ENCODE measurements around the gene LGALS13. TPM values are rescaled to one million over a fixed set of nuclear protein-coding genes. Genes with fewer than 3 reads are reported as not detected.

LGALS13 gene
- total and polyA plus RNA-seq, 5 experiments from 2014 or later, result not detected

- Mint-ChIP-seq H3K27me3 (peaks cover 22 to 38% (median 27%) of the 10 kb centered on the region in 5 donors), H3K4me1 (no peaks in the 10 kb centered on the region), H3K27ac (no peak overlapping the region), H3K36me3 (peaks cover 0 to 6% (median 5%) of the 10 kb centered on the region in 3 donors), H3K4me3 (no peak overlapping the region), H3K9me3 (peaks cover 0 to 11% (median 4%) of the 10 kb centered on the region in 9 donors)
- ATAC-seq, result no peak
- POLR2A ChIA-PET, result no interaction called here
- DNase-seq, result no peak
Measured at GRCh38 chr19:39631178-39631577, 28.9 kb downstream of the LGALS13 start.

- Mint-ChIP-seq H3K27me3 (peaks cover 22 to 38% (median 27%) of the 10 kb centered on the region in 5 donors), H3K9me3 (peaks cover 0 to 11% (median 6%) of the 10 kb centered on the region in 9 donors), H3K4me1 (no peaks in the 10 kb centered on the region), H3K4me3 (no peak overlapping the region), H3K36me3 (peaks cover 0 to 6% (median 5%) of the 10 kb centered on the region in 3 donors), H3K27ac (no peak overlapping the region)
- POLR2A ChIA-PET, result no interaction called here
- no peak for DNase-seq
- ATAC-seq, result no peak
Measured at GRCh38 chr19:39631626-39632025, 29.3 kb downstream of the LGALS13 start.

GRCh38 chr19:39637891-39638290, 35.6 kb downstream of the LGALS13 start:
- ATAC-seq, result no peak
- H3K36me3 Mint-ChIP-seq, result peaks cover 0 to 17% (median 5%) of the 10 kb centered on the region in 3 donors
- H3K27me3 Mint-ChIP-seq, result peaks cover 58 to 98% (median 67%) of the 10 kb centered on the region in 5 donors
- H3K9me3 Mint-ChIP-seq, result peaks cover 0 to 11% (median 6%) of the 10 kb centered on the region in 9 donors
- H3K4me1 Mint-ChIP-seq, result no peaks in the 10 kb centered on the region
- no peak overlapping the region for H3K27ac Mint-ChIP-seq
- H3K4me3 Mint-ChIP-seq, result no peak overlapping the region
- POLR2A ChIA-PET, result no interaction called here
- DNase-seq, result no peak

GRCh38 chr19:39641773-39642172, 39.4 kb downstream of the LGALS13 start:
- peaks cover 54 to 95% (median 63%) of the 10 kb centered on the region in 5 donors for H3K27me3 Mint-ChIP-seq
- peaks cover 0 to 15% (median 0%) of the 10 kb centered on the region in 3 donors for H3K36me3 Mint-ChIP-seq
- ATAC-seq (no peak), DNase-seq (no peak)
- POLR2A ChIA-PET, result no interaction called here
- peaks cover 0 to 10% (median 0%) of the 10 kb centered on the region in 9 donors for H3K9me3 Mint-ChIP-seq
- no peak overlapping the region for H3K27ac Mint-ChIP-seq
- H3K4me3 Mint-ChIP-seq, result no peak overlapping the region
- H3K4me1 Mint-ChIP-seq, result no peaks in the 10 kb centered on the region

- no peak for DNase-seq
- ATAC-seq, result no peak
- H3K4me3 Mint-ChIP-seq, result no peak overlapping the region
- H3K4me1 Mint-ChIP-seq, result no peaks in the 10 kb centered on the region
- peaks cover 0 to 5% (median 0%) of the 10 kb centered on the region in 3 donors for H3K36me3 Mint-ChIP-seq
- POLR2A ChIA-PET, result no interaction called here
- H3K27ac Mint-ChIP-seq, result no peak overlapping the region
- H3K9me3 Mint-ChIP-seq, result peaks cover 0 to 10% (median 0%) of the 10 kb centered on the region in 9 donors
- peaks cover 50 to 95% (median 64%) of the 10 kb centered on the region in 5 donors for H3K27me3 Mint-ChIP-seq
Measured at GRCh38 chr19:39643591-39643990, 41.3 kb downstream of the LGALS13 start.

- no peak for ATAC-seq
- Mint-ChIP-seq H3K27ac (no peak overlapping the region), H3K4me1 (no peaks in the 10 kb centered on the region), H3K27me3 (peaks cover 44 to 92% (median 62%) of the 10 kb centered on the region in 5 donors), H3K36me3 (peaks cover 0 to 5% (median 0%) of the 10 kb centered on the region in 3 donors), H3K4me3 (no peak overlapping the region), H3K9me3 (peaks cover 0 to 10% (median 0%) of the 10 kb centered on the region in 9 donors)
- peak in 1 of 10 donors; percentile 2 for DNase-seq
- POLR2A ChIA-PET, result no interaction called here
Measured at GRCh38 chr19:39645800-39646411, 43.6 kb downstream of the LGALS13 start.

GRCh38 chr19:39647918-39648317, 45.6 kb downstream of the LGALS13 start:
- peaks cover 0 to 10% (median 0%) of the 10 kb centered on the region in 9 donors for H3K9me3 Mint-ChIP-seq
- peaks cover 0 to 5% (median 0%) of the 10 kb centered on the region in 3 donors for H3K36me3 Mint-ChIP-seq
- ATAC-seq (no peak), DNase-seq (no peak)
- POLR2A ChIA-PET, result no interaction called here
- H3K4me1 Mint-ChIP-seq, result no peaks in the 10 kb centered on the region
- peaks cover 33 to 92% (median 56%) of the 10 kb centered on the region in 5 donors for H3K27me3 Mint-ChIP-seq
- no peak overlapping the region for H3K27ac Mint-ChIP-seq
- H3K4me3 Mint-ChIP-seq, result no peak overlapping the region

GRCh38 chr19:39655613-39656012, 53.3 kb downstream of the LGALS13 start, which contains the start of gene LGALS16:
TSS of gene LGALS16 (plus strand) at chr19:39655913. CDS start at chr19:39655962, 49 bp downstream.
- Mint-ChIP-seq H3K27me3 (peaks cover 24 to 79% (median 37%) of the 10 kb centered on the region in 5 donors), H3K4me3 (no peak within 1 kb of the TSS), H3K27ac (peak within 1 kb of the TSS in 1 of 10 donors; percentile 12), H3K36me3 (no peaks in the 10 kb centered on the region), H3K9me3 (no peaks in the 10 kb centered on the region), H3K4me1 (peaks cover 0 to 2% (median 0%) of the 10 kb centered on the region in 4 donors)
- ATAC-seq (no peak), DNase-seq (no peak)
- POLR2A ChIA-PET, result no interaction called here

Other genes with a start within 250 kb of the LGALS13 start
- gene PAF1, start 211.4 kb upstream of the LGALS13 start, total RNA-seq, result 10 to 100 TPM; 44.4 to 47.4 TPM
- gene PAF1, start 211.4 kb upstream of the LGALS13 start, polyA plus RNA-seq, result 10 to 100 TPM; 30.7 to 53.0 (median 43.8) TPM
- gene MED29, start 211.1 kb upstream of the LGALS13 start, total RNA-seq, result 10 to 100 TPM; 53.8 to 59.0 TPM
- 10 to 100 TPM; 48.1 to 71.4 (median 59.6) TPM for gene MED29, start 211.1 kb upstream of the LGALS13 start, polyA plus RNA-seq
- 100 to 1,000 TPM; 184 to 188 TPM for gene ZFP36, start 195.7 kb upstream of the LGALS13 start, total RNA-seq
- 100 to 1,000 TPM in 2 of 3 donors, 10 to 100 TPM in 1; 70.4 to 137 (median 109) TPM for gene ZFP36, start 195.7 kb upstream of the LGALS13 start, polyA plus RNA-seq
- gene PLEKHG2, start 189.9 kb upstream of the LGALS13 start, total RNA-seq, result 10 to 100 TPM; 14.3 to 23.8 TPM
- 1 to 10 TPM; 4.2 to 5.0 (median 4.8) TPM for gene PLEKHG2, start 189.9 kb upstream of the LGALS13 start, polyA plus RNA-seq
- 1,000 to 10,000 TPM; 3,730 to 3,760 TPM for gene RPS16, start 166.6 kb upstream of the LGALS13 start, total RNA-seq
- gene RPS16, start 166.6 kb upstream of the LGALS13 start, polyA plus RNA-seq, result 1,000 to 10,000 TPM; 2,588 to 2,812 (median 2,742) TPM
- 100 to 1,000 TPM; 185 to 196 TPM for gene SUPT5H, start 156.9 kb upstream of the LGALS13 start, total RNA-seq
- gene SUPT5H, start 156.9 kb upstream of the LGALS13 start, polyA plus RNA-seq, result 100 to 1,000 TPM in 1 of 3 donors, 10 to 100 TPM in 2; 79.9 to 115 (median 96.6) TPM
- 10 to 100 TPM; 47.5 to 52.1 TPM for gene TIMM50, start 121.7 kb upstream of the LGALS13 start, total RNA-seq
- 10 to 100 TPM; 41.4 to 53.3 (median 44.6) TPM for gene TIMM50, start 121.7 kb upstream of the LGALS13 start, polyA plus RNA-seq
- gene DLL3, start 103.6 kb upstream of the LGALS13 start, total RNA-seq, result under 1 TPM; 0.22 to 0.36 TPM
- gene DLL3, start 103.6 kb upstream of the LGALS13 start, polyA plus RNA-seq, result 1 to 10 TPM; 1.1 to 1.9 (median 1.8) TPM
- not detected for gene SELENOV, start 87.4 kb upstream of the LGALS13 start, total RNA-seq
- not detected for gene SELENOV, start 87.4 kb upstream of the LGALS13 start, polyA plus RNA-seq
- 1 to 10 TPM; 5.9 to 7.7 TPM for gene EID2B, start 69.7 kb upstream of the LGALS13 start, total RNA-seq
- 1 to 10 TPM; 4.9 to 7.6 (median 6.4) TPM for gene EID2B, start 69.7 kb upstream of the LGALS13 start, polyA plus RNA-seq
- 10 to 100 TPM; 20.3 to 21.2 TPM for gene EID2, start 62.4 kb upstream of the LGALS13 start, total RNA-seq
- 10 to 100 TPM; 19.8 to 37.1 (median 22.1) TPM for gene EID2, start 62.4 kb upstream of the LGALS13 start, polyA plus RNA-seq
- not detected for gene LGALS16, start 53.4 kb downstream of the LGALS13 start, total RNA-seq
- gene LGALS16, start 53.4 kb downstream of the LGALS13 start, polyA plus RNA-seq, result not detected
- gene LGALS14, start 102.0 kb downstream of the LGALS13 start, total RNA-seq, result not detected
- not detected for gene LGALS14, start 102.0 kb downstream of the LGALS13 start, polyA plus RNA-seq
- not detected for gene CLC, start 135.5 kb downstream of the LGALS13 start, total RNA-seq
- gene CLC, start 135.5 kb downstream of the LGALS13 start, polyA plus RNA-seq, result not detected
- not detected for gene LEUTX, start 176.3 kb downstream of the LGALS13 start, total RNA-seq
- gene LEUTX, start 176.3 kb downstream of the LGALS13 start, polyA plus RNA-seq, result not detected
- gene DYRK1B, start 231.6 kb downstream of the LGALS13 start, total RNA-seq, result 10 to 100 TPM; 18.0 to 19.7 TPM
- gene DYRK1B, start 231.6 kb downstream of the LGALS13 start, polyA plus RNA-seq, result 1 to 10 TPM; 5.2 to 6.2 (median 5.6) TPM
- gene FBL, start 243.9 kb downstream of the LGALS13 start, total RNA-seq, result 100 to 1,000 TPM; 336 to 365 TPM
- gene FBL, start 243.9 kb downstream of the LGALS13 start, polyA plus RNA-seq, result 100 to 1,000 TPM; 231 to 246 (median 236) TPM